GM12878 (cell line): ENCODE measurements around the gene CCL22. TPM values are rescaled to one million over a fixed set of nuclear protein-coding genes. Genes with fewer than 3 reads are reported as not detected.

Experiments
- ATAC-seq: fragments of 200-7000 bp; cut with Tn5 transposase; 3 replicates; pipeline ENCODE4 v1.9.1; 2020; ENCODE audit warnings: mild to moderate bottlenecking, moderate library complexity
- BruUV-seq: library from RNA; stranded (reverse); fragments of 400-500 nt; replicated peaks from 2 replicates; lab custom pipeline; 2021; lab: Mats Ljungman, UMichigan
- CTCF ChIA-PET: fragments of 300-600 bp; sonication (Branson Sonifier 250); formaldehyde crosslinking; extraction: SDS; loops from one replicate; lab custom pipeline; 2021; ENCODE audit warnings: inconsistent platforms; lab: Yijun Ruan, JAX
- POLR2A ChIA-PET: fragments of 350-600 bp; formaldehyde crosslinking; extraction: SDS; loops from one replicate; lab custom pipeline; 2021; ENCODE audit warnings: inconsistent platforms; lab: Charles Lee
- RAD21 ChIA-PET: fragments of 300-600 bp; sonication (Branson Sonifier 250); formaldehyde crosslinking; loops from one replicate; lab custom pipeline; 2023; ENCODE audit warnings: antibody characterized with exemption; ENCODE audit not compliant: unreplicated experiment; lab: Charles Lee
- SMC1A ChIA-PET: fragments of 300-600 bp; sonication (Branson Sonifier 250); formaldehyde crosslinking; loops from one replicate; lab custom pipeline; 2023; ENCODE audit not compliant: unreplicated experiment, uncharacterized antibody; lab: Charles Lee
- DNase-seq: peaks from one replicate; pipeline ENCODE4 v3.0.0-alpha.2; 2011; ENCODE audit warnings: low read depth, low spot score
- FAIRE-seq: peaks from 3 replicates; lab custom pipeline; 2011; peaks lifted over from hg19 to GRCh38; lab: Jason Lieb, UNC
- H2AFZ ChIP-seq: 2 replicates; pipeline ENCODE4 v1.6.0; 2011; ENCODE audit warnings: low read depth, low read length, control low read depth; ENCODE audit not compliant: control insufficient read depth
- H3K27ac ChIP-seq: 2 replicates; pipeline ENCODE4 v1.5.1; 2011; ENCODE audit warnings: control low read depth; ENCODE audit not compliant: control insufficient read depth, insufficient read depth
- H3K27me3 ChIP-seq, 2 experiments: replicated peaks in 1 of 2; 2 replicates each; pipeline versions ENCODE4 v1.6.0 to v1.6.1; 2011; ENCODE audit warnings: low read length in 1 of 2; ENCODE audit not compliant: control insufficient read depth in 2 of 2, insufficient read depth in 2 of 2
- H3K36me3 ChIP-seq, 2 experiments: 2 replicates each; pipeline ENCODE4 v1.5.1; 2011; ENCODE audit warnings: low read length in 1 of 2; ENCODE audit not compliant: control insufficient read depth in 2 of 2, insufficient read depth in 2 of 2
- H3K4me1 ChIP-seq: 2 replicates; pipeline ENCODE4 v1.6.1; 2011; ENCODE audit warnings: mild to moderate bottlenecking, low read length, moderate library complexity, mixed read lengths; ENCODE audit not compliant: control insufficient read depth, insufficient read depth
- H3K4me2 ChIP-seq: 2 replicates; pipeline ENCODE4 v1.6.0; 2011; ENCODE audit warnings: control low read depth; ENCODE audit not compliant: control insufficient read depth, insufficient read depth
- H3K4me3 ChIP-seq: fragments of 200-600 bp; sonication (generic); 2 replicates; pipeline ENCODE4 v1.5.1; 2016
- H3K79me2 ChIP-seq: 2 replicates; pipeline ENCODE4 v1.6.0; 2011; ENCODE audit warnings: low read length; ENCODE audit not compliant: control insufficient read depth, insufficient read depth
- H3K9ac ChIP-seq: 2 replicates; pipeline ENCODE4 v1.8.0; 2011; ENCODE audit warnings: low read length, control low read depth, mixed read lengths; ENCODE audit not compliant: control insufficient read depth, insufficient read depth
- H3K9me3 ChIP-seq: replicated peaks from 3 replicates; pipeline ENCODE4 v1.5.1; 2011; ENCODE audit warnings: mild to moderate bottlenecking, low read length; ENCODE audit not compliant: control insufficient read depth, insufficient read depth
- H4K20me1 ChIP-seq: 2 replicates; pipeline ENCODE4 v1.6.0; 2011; ENCODE audit not compliant: control insufficient read depth, insufficient read depth
- CHD4 ChIP-seq: fragments of 200-600 bp; sonication (generic); IDR thresholded peaks from 2 replicates; pipeline ENCODE4 v1.6.1; 2016; ENCODE audit warnings: mild to moderate bottlenecking
- CREB1 ChIP-seq: IDR thresholded peaks from 2 replicates; pipeline ENCODE4 v1.6.1; 2012; ENCODE audit warnings: low read depth, mild to moderate bottlenecking, inconsistent platforms
- FOXM1 ChIP-seq: IDR thresholded peaks from 2 replicates; pipeline ENCODE4 v1.6.1; 2012; ENCODE audit warnings: low read depth, mild to moderate bottlenecking, inconsistent platforms, low read length, moderate library complexity
- GABPA ChIP-seq: IDR thresholded peaks from 2 replicates; pipeline ENCODE4 v1.6.1; 2014; ENCODE audit warnings: antibody characterized with exemption, low read depth, mild to moderate bottlenecking, inconsistent platforms
- HCFC1 ChIP-seq: fragments of 150-350 bp; IDR thresholded peaks from 2 replicates; pipeline ENCODE4 v1.6.1; 2014; ENCODE audit warnings: low read length
- HDGF ChIP-seq: fragments of 450-650 bp; IDR thresholded peaks from 2 replicates; pipeline ENCODE4 v1.6.1; 2016; ENCODE audit warnings: antibody characterized with exemption
- IKZF2 ChIP-seq, 2 experiments: fragments of 450-650 bp; IDR thresholded peaks; 2 replicates each; pipeline ENCODE4 v1.6.1; 2017; ENCODE audit warnings: mild to moderate bottlenecking in 2 of 2, moderate library complexity in 2 of 2
- MLLT1 ChIP-seq: fragments of 450-650 bp; IDR thresholded peaks from 2 replicates; pipeline ENCODE4 v1.6.1; 2016; ENCODE audit warnings: mild to moderate bottlenecking
- NFIC ChIP-seq: IDR thresholded peaks from 2 replicates; pipeline ENCODE4 v1.6.1; 2012; ENCODE audit warnings: low read depth, mild to moderate bottlenecking, inconsistent platforms, low read length, moderate library complexity
- NFYA ChIP-seq: IDR thresholded peaks from 2 replicates; pipeline ENCODE4 v1.6.1; 2011; ENCODE audit warnings: low read depth, mild to moderate bottlenecking, low read length, improper control_type of control experiment, borderline replicate concordance
- PBX3 ChIP-seq: IDR thresholded peaks from 2 replicates; pipeline ENCODE4 v1.6.1; 2011; ENCODE audit warnings: mild to moderate bottlenecking, low read depth, low read length, moderate library complexity; ENCODE audit not compliant: insufficient replicate concordance
- POU2F2 ChIP-seq: IDR thresholded peaks from 3 replicates; pipeline ENCODE4 v1.6.1; 2011; ENCODE audit warnings: low read depth, mild to moderate bottlenecking, low read length, borderline replicate concordance
- STAT1 ChIP-seq: fragments of 450-650 bp; conservative IDR thresholded peaks from 2 replicates; pipeline ENCODE4 v1.6.1; 2014; ENCODE audit warnings: antibody characterized with exemption, mild to moderate bottlenecking
- TCF12 ChIP-seq: IDR thresholded peaks from 2 replicates; pipeline ENCODE4 v1.6.1; 2011; ENCODE audit warnings: low read depth, mild to moderate bottlenecking, low read length
- ZSCAN29 ChIP-seq: fragments of 450-650 bp; IDR thresholded peaks from 2 replicates; pipeline ENCODE4 v1.6.1; 2017; ENCODE audit warnings: mild to moderate bottlenecking, moderate library complexity
- ZZZ3 ChIP-seq: IDR thresholded peaks from 2 replicates; pipeline ENCODE4 v1.6.1; 2011; ENCODE audit warnings: low read depth; ENCODE audit not compliant: control insufficient read depth, insufficient read length
- WGBS: methylation state at CpG from one replicate; pipeline ENCODE4 v1.1.6; 2016; ENCODE audit warnings: low lambda C conversion rate; ENCODE audit not compliant: insufficient replicate concordance, insufficient coverage; ENCODE audit errors: missing lambda C conversion rate; 5-methylcytosine and 5-hydroxymethylcytosine counted together
- in situ Hi-C: fragments of 300-500 bp; cut with MboI; formaldehyde crosslinking; loops from 9 replicates; pipeline ENCODE4 v1.14.3; 2018; ENCODE audit warnings: mixed read lengths
- intact Hi-C: fragments of 100-400 bp; cut with micrococcal nuclease; formaldehyde crosslinking; loops from one replicate; pipeline ENCODE4 v1.14.2; 2022; ENCODE audit not compliant: unreplicated experiment
- polyA plus RNA-seq, 11 experiments: library from polyadenylated mRNA; depleted of rRNA in 4 of 11; unstranded in 6 of 11; stranded (reverse) in 5 of 11; fragments of >200 nt; fragmentation: Nextera tagmentation in 4 of 11; fragmentation: Illumina TruSeq in 1 of 11; extraction: Ambion mirVana in 4 of 11; extraction: Trizol in 1 of 11; gene quantifications; 1 replicate in 1 of 11; 2 replicates in 10 of 11; pipeline versions ENCODE4 v1.2.1 to v1.2.3, GENCODE V29; 2011 to 2016; ENCODE audit warnings: inconsistent platforms in 2 of 11, missing spikeins in 2 of 11, low read depth in 1 of 11
- total RNA-seq, 4 experiments: library from RNA; depleted of rRNA in 3 of 4; stranded (reverse); fragments of >200 nt in 3 of 4; fragmentation: Illumina TruSeq in 1 of 4; extraction: Trizol in 1 of 4; gene quantifications; 2 replicates each; pipeline versions ENCODE4 v1.2.1 to v1.2.3, GENCODE V29; 2013 to 2021

CCL22 gene
- total and polyA plus RNA-seq, 10 of the 15 experiments (the other 5 are each of a cell fraction or from before 2014, with no cell fraction given) = 38.0 to 704 (median 349) TPM

- TF ChIP-seq MLLT1 (no peak), NFYA (no peak), ZZZ3 (no peak), HDGF (no peak), FOXM1 (no peak), IKZF2 (IDR thresholded peaks at IDR 0.05) (no peak), ZSCAN29 (no peak)
Observed at GRCh38 chr16:57390636-57391295, 32.2 kb downstream of the CCL22 start (continued).

- ChIA-PET SMC1A (interaction anchor here (0.8 to 3.2 kb wide), 10 partner anchors 8 to 599 kb away, joined by 3 to 20 read pairs (median 4); no protein-coding TSS in a partner anchor), RAD21 (interaction anchor here (0.6 to 2.0 kb wide), 7 partner anchors 14 to 128 kb away, joined by 3 to 8 read pairs (median 4); partner anchors contain the start of genes CIAPIN1 and COQ9), POLR2A (interaction anchor here (0.6 to 2.2 kb wide), 8 partner anchors 9 to 376 kb away, joined by 3 to 10 read pairs (median 4); partner anchors contain the start of gene CCL17), CTCF (interaction anchor here (0.7 to 1.8 kb wide), 10 partner anchors 11 to 459 kb away, joined by 3 to 7 read pairs (median 3); no protein-coding TSS in a partner anchor)
- Histone ChIP-seq H4K20me1 (no peaks in the 10 kb centered on the region), H3K27me3 (no peaks in the 10 kb centered on the region), H3K79me2 (no peaks in the 10 kb centered on the region), H3K4me1 (peaks cover 32% of the 10 kb centered on the region), H3K9ac (no peak overlapping the region), H3K27ac (no peak overlapping the region), H2AFZ (no peak overlapping the region), H3K9me3 (no peaks in the 10 kb centered on the region; the same call in 2 of the 3 replicates), H3K4me2 (no peak overlapping the region), H3K36me3 (no peaks in the 10 kb centered on the region), H3K4me3 (no peak overlapping the region)
- intact Hi-C loops = no loop called here
- no peak for TF ChIP-seq IKZF2 (IDR thresholded peaks at IDR 0.05)
- TF ChIP-seq TCF12 = no peak
- TF ChIP-seq POU2F2 = no peak
- no peak for TF ChIP-seq GABPA
- TF ChIP-seq PBX3 = no peak
- no peak for TF ChIP-seq CHD4
- TF ChIP-seq HCFC1 = no peak
- TF ChIP-seq CREB1 = no peak
- no peak for TF ChIP-seq STAT1
- no peak for TF ChIP-seq NFIC
- 65% methylated on average over 4 of the region's 4 CpGs for WGBS
- DNase-seq = no peak
- in situ Hi-C loops = no loop called here
- BruUV-seq = no TSS peak
- no peak for ATAC-seq
- FAIRE-seq = no peak
Observed at GRCh38 chr16:57391300-57391699, 32.7 kb downstream of the CCL22 start.
